COLO668 (cell line): ENCODE results near the gene GANAB.
"Not testable (repeated sequence)": the region's sequence is repeated elsewhere in the genome, so short reads cannot be mapped to it uniquely, and the experiment has no call there.

Experiments
- DNase-seq: peaks from one replicate; lab custom pipeline; 2025; ENCODE audit not compliant: unreplicated experiment; lab: John Stamatoyannopoulos, UW

GANAB gene

DNA sequence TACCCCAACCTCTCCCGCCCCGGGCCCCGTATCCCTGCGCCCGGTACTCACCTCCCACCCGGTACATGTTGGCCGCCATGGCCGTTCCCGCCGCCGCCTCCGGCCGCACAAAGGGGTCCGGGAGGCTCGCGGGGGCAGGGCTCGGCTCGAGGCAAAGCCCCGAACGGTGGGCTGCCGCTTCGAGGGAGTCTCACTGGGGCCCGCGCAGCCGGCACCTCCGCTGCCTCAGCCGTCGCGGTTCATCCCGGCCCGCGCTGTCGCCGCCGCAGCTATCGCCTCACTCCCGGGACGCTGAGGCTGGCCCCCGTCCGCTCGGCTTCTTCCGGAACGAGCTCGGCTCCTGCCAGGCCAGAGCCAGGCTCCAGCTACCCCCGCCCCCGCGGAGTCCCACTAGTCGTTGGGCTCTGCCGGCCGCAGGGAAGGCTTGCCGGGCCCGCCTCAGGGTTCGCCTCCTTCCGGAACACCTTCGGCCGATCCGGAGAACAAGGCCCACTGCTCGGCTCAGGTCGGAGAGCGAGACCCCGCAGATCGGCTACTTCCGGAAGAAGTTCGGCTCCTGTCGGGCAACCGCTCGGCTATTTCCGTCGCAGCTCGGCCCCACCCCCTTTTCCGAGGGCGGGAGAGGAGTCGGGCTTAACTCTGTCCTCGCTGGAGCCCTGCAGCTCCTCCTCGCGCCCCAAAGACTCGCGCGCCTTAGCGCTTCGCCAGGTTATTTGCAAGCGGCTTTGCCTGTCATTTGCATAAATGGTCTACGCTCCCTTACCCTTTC is 44.9 kb downstream of the GANAB start, which contains the start of gene MTA2:
MTA2 (minus strand) TSS at position 494 of the 769 bp plus-strand sequence; CDS start at position 79, 415 bp downstream.
- DNase-seq, result peak; percentile 97

DNA sequence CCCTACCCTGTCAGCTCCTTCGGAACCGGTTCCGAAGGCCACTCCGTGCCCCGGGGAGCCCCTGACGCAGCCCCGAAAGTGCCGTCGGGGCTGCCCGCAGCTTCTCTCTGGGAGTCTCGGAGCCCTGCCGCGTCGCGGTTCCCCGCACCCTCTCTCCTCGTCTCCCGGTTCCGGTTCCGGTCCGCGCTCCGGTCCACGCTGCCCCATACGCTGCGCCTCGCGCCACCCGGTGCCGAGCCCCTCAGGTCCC is 45.4 kb downstream of the GANAB start:
- DNase-seq, result peak; percentile 58

DNA sequence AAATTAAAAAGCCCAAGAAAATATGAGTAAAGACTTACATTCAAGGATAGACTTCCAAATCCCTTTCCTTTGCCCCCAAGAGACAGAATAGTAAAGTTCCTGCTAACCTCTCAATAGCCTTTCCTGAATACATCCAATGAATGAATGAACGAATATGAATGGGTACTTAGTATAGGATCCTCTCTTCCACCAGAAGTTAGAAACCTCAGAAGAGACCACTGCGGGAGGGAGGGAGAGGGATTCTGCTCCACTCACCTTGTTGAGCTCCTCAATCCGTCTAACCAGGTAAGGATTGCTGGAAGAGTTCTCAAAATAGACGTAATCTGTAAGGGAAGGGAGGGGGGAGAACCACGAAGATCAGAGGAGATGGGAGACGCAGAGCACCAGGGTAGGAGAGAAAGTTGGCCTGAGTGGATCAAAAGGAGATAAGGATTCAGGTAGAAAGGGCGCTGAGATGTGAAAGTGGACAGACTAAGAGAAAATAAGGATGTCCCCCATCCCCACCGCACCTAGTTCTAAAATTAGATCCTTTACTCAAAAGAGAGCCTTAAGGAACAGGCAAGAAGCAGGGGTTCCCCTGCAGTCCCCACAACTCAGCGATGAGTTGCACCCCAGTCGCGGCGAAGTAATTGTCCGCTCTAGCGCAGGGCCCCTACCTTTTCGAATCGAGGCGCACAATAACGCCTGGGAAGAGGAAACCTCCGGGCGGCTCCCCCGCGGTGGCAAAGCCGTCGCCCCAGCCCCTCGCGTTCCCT is 45.9 kb downstream of the GANAB start:
- DNase-seq, result no peak

DNA sequence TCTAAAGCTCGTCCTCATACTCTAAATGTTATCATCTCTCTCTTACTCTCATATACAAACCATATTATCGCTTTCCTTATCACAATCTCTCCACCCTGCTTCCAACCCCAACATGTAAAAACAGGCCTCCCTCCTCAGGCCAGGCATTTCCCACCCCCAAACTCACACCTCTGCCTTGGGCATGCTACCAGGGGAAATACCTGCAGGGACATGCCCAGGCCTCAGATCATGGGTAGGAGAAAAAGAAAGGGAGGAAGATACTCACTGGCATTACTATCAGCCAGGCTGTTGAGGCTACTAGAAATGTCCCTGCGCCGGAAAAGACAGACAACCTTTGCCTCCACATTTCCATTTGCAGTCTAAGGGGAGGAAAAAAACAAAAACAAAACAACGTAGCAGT is 46.5 kb downstream of the GANAB start:
- no peak for DNase-seq

DNA sequence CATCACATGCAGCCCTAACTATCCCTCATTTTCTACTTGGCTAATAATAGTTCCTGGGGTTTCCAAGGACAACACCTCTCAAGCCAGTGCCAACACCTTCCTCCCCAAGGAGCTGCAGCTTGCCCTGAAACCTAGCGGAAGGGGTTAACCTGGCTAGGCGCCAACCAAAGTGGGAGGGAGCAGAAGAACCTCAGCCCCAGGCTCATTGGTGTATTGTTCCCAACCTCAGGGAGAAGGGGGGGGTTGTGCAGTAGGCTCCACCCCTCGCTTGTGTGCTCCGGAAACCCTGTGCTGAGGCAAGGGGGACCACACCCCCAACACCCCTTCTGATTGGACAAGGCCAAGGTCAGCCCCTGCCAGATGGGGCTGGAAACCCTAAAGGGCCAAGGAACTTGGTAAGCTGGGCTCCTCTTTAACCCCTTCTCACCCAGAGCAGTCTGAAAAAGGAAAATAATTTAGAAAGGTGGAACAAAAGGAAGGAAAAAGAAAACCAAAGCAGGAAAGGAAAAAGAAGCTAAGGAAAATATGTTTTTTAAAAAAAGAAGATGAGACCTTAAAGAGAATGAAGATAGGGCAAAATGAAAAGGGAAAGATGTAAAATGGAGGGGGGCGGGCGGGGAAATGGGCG is 47.2 kb downstream of the GANAB start:
- DNase-seq, result peak; percentile 84

DNA sequence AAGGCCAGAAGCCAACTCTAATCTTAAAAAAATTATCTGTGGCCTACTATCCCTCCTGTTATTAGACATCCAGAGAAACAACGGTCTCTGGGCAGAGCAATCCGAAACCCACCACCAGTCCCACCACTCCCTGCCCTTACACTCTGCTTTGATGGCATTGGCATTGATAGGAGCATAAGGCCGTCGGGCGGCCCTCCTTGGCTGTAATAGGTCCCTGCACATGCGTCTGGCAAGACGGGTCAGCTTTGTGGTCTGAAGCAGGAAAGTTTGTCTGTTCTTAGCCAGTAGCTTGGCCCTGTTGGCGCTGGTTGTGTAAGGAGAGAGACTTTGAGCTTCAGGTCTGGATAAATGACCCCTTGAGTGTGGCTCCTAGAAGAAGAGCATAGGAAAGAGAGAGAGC is 51.3 kb downstream of the GANAB start:
- DNase-seq, result no peak

DNA sequence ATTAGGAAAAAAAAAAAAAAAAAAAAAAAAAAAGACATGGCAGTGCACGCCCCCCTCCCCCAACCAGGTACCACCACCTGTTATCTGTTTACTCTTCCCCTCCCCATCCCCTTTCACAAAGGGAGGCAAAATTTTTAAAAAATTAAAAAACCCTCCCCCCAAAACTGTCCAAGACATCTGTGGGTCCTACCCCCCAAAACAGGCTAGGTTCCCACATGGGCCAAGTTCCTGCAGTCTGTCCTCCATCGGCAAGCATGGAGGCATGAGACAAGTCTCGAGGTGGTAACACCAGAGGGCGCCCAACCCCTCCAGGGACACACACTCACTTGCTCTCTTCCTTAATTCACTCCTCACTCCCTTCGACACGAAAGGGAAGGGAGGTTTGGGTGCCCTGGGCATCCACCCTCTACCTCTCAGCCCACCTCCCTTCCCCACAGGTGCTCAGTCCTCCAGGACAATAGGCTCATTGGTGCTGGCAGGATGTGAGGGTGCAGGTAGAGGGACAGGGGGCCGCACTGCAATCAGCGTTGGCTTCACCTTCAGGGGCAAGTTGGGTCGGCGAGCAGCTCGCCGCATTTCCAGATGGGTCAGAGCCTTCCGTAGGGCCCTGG is 52.9 kb downstream of the GANAB start:
- peak; percentile 76 for DNase-seq

DNA sequence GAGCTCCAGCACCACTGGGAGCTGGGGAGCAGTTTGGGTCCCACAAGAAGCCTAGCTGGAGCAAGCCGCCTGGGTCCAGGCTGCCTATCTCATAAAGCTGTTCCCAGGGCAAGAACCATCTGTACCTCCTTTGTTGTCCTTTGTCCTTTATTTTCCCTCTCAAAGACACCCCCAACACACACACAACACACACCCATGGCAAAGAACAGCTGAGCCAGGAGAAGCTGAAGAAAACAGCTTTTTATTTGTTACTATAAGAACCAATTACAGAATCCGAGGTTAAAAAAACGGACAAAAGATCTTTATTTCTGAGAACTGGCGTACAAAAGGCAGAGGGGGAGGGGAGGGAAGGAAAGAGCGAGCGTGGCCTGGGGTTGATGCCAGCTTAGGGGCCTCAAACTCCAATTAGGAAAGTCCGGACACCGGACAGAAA is 53.4 kb downstream of the GANAB start:
- DNase-seq, result no peak

DNA sequence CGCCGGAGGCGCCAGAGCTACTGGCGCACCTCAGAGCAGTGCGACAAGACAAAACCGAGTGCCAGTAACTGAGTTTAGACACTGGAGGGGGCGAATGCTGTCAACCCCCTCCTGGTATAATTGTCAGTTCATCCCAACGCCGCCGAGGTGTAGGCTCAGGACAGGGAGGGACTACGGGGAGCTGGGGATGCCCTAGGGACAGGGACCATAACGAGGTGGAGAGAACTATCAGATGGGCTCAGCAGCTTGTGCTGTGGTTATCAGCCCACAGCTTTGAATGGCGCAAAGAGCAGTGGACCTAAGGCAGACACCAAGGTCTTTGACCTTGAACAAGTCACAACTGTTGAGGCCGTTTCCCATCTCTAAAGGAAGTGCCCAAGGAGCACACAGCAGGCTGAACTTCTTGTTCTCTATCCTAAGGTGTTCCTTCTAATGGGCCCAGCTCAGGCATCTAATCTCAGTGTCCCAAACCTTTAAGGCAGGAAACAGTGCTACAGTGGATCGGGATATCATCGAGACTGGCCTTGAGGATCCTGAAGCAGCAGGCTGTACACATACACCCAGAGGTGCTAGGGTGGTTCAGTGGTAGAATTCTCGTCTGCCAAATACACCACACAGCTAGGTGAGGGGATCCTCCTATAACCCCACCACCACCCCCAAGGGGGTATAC is 54.1 kb downstream of the GANAB start:
- no peak for DNase-seq

DNA sequence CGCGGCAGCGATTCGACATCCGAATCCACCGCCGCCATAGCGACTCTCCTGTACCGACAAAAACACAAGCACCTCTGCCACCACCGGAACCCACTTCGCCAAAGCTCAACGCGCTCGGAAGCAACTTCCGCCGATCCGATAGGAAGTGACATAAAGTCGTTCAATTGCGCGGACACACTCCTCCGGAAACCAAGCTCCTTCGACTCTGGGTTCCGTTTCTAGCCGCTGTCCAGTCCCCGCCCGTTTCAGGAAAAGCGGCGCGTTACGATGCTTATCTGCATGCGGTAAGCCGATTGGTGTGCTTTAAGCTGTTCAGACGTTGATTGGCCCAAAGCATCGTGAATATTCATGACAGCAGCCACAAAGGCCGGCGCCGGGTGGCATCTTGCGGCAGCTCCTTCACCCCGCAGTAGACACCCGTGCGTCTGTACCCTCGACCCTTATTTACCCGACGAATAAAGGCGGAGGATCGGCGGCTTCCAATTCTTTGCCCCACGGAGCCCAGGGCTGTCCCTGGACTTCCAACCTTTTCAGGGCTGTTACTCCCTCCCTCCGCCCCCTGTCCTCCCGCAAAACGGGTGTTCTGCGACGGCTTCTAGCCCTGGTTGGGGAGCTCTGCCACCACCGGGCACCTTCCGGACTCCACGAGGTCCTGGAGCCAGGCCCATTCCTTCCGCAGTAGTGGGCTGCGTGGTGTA is 54.8 kb downstream of the GANAB start, which contains the start of gene TUT1:
TUT1 (minus strand) TSS at position 76 of the 698 bp plus-strand sequence; CDS start at position 38, 38 bp downstream.
- DNase-seq, result peak; percentile 97

DNA sequence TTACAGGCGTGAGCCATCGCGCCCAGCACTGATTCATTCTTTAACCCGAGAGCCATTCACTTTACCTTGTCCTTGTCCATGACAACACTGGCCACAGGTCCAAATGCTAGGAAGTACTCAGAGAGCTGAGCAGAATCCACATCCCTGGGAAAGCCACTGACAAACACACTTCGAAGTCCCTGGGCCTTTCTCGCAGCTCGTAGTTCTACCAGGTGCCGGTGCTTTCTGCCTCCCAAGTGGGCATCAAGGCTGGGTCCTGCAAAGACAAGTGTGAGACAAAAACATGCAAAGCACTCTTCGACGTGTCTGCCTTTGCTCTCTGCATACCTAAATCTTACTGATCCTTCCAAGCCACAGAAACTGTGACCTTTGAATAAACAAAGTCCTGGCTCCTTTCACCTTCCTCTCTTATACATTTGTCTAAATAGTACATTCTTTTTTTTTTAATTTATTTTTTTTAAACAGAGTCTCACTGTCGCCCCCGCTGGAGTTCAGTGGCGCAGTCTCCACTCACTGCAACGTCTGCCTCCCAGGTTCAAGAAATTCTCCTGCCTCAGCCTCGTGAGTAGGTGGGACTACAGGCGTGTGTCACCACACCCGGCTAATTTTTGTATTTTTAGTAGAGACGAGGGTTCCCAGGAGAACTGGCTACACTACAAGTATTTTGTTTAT is 57.3 kb downstream of the GANAB start:
- DNase-seq, result no peak

DNA sequence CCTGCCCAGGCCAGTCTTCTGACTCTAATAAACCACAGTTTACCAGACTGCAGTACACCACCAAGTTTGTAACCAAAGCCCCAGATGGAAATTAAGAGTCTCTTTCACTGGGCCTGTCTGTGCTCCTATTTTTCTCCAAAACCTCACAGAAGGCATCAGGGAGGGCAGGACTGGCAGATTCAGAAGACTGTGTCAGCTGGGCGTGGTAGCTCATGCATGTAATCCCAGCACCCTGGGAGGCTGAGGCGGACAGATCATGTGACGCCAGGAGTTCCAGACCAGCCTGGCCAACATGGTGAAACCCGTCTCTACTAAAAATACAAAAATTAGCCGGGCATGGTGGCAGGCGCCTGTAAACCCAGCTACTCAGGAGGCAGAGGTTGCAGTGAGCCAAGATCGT is 61.1 kb downstream of the GANAB start:
- not testable (repeated sequence) for DNase-seq

DNA sequence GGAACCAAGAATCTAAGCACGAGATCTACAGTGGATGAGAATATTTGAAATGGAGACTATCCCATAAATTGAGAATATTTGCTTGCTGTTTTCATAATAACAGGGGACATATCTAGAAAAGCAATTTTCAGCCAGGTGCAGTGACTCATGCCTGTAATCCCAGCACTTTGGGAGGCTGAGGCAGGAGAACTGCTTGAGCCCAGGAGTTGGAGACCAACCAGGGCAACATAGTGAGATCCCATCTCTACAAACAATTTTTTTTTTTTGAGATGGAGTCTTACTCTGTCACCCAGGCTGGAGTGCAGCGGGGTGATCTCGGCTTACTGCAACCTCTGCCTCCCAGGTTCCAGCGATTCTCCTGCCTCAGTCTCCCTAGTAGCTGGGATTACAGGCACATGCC is 64.7 kb downstream of the GANAB start:
- DNase-seq, result not testable (repeated sequence)

DNA sequence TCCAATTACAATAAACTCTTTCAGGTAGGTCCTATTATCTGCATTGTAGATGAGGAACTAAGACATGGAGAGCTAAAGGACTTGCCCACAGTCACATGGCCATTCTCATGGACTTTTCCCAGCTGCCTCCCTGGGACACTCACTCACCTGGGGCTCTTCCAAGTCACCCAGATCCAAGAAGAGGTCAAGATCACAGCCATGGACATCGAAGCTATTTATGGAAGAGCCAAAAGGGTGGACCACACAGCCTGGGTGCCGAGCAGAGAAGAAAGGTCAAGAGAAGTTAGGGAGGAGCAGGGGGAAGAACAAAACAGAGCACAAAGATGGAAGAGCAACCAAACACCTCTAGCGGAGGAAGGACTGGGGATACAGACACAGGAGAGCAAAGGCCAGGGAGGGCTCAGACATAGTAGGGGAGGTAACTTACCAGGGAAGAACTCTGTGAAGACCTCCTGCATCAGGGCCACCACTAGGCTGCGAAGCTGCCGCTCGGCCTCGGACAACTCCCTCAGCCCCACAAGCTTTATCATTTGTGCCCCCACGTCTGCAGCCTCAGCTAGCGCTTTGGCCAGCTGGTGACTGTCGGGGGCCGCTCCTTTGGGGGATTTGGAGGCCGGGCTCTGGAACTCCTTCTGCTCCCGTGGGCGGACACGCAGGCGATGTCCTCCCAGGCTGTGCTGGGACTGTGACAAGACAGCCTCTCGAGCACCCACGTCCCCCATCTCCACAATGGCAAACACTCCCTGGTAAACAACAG is 65.3 kb downstream of the GANAB start:
- no peak for DNase-seq

DNA sequence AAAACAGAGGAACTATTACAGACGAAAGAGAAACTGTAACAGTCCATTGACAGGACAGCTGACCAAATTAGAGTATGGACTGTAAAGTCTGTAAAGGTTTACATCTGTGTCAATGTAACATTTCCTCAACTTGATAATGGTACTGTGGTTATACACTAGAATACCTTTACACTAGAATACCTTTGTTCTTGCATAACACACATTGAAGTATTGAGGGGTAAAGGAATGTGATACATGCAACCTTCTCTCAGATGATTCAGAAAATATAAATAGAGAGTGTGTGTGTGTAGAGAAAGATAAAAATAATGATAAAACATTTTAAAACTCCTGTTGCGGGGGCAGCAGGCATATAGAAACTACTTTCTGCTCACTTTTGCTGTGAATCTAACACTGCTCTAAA is 67.2 kb downstream of the GANAB start:
- no peak for DNase-seq

DNA sequence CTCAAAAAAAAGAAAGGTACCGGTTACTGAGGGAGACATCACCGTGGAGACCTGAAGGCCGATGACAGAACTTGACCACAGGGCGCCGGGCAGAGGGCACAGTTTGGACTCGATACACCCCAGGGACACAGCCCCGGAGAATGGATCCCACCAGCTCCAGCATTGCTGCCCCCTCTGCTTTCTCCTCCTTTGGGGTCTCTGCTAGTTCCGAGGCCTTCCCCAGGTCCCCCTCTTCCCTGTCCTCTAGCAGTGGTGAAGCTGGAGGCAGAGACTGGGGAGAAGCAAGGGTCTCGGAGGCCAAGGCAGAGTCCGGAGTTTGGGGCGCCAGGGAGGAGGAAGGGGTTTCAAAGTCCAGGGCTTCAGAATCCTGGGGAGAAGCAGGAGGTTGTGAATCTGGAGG is 67.9 kb downstream of the GANAB start:
- no peak for DNase-seq

DNA sequence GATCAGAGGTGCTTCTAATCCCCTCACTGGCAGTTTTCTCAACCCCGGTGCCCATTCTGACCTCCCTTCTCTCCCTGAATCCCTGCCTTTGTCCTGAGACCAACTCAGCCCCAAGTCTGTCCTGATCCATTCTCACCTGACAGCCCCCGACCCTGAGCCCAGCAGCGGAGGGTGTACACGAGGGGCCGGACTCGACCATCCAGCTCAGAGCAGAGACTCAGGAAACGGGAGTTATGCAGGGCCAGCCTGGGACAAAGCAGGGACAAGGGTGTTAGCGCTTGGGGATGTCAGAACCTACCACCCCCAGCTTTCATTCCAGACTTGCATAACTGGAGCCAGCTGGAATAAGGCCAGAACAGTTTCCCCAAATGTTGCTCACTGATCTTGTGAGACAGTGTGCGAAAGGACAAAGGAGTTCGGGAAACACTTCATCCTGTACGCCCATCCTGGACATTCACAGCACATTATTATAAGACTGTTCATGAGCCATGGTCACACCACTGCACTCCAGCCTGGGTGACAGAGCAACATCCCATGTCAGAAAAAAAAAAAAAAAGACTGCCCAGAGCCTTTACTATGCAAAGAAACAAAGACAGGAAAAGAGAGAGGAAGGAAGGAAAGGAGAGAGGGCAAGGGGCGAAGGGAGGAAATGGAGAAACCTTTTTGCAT is 69.2 kb downstream of the GANAB start:
- DNase-seq, result no peak

DNA sequence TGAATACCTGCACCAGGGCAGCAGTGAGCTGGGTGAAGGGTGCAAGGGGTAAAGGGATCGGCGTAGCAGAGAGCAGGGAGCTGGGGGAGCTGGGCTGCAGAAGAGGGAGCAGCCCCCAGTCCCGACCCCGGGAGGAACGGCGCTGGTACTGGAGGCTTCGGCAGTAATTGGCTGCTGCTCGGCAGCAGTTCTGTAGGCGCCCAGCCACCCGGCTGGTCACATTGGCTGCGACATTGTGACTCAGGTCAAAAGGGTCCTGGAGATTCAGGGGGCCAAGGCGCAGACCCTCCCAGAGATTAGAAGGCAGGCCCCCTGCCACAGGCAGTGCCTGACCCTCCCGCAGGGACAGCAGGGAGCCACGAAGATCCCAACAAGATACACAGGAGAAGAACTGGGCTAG is 70.6 kb downstream of the GANAB start:
- DNase-seq, result no peak

DNA sequence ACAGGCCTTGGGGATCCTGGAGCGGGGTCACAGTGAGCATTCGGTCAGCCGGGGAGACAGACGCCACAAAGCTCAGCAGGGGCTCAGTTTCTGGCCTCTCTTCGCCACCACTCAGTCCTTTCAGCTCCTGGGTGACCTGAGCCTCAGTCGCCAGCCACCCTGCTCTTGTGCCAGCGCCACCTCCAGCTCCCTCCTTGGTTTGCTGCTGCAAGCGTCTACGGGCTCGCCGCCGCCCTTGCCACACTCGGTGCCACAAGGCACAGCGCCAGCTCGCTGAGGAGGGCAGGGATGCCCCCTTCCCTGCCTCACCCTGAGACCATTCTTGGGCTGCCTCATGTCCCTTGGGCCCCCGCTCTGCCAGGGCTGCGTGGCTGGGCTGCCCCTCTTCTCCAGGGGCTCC is 71.3 kb downstream of the GANAB start:
- peak; percentile 27 for DNase-seq
